ENCODE results near the gene SKP2.
"Not testable (repeated sequence)": the region's sequence is repeated elsewhere in the genome, so short reads cannot be mapped to it uniquely, and the experiment has no call there.

Gene SKP2

GRCh38 chr5:36158144-36158543, 6.2 kb downstream of the SKP2 start:
- DNase-seq: no peak

GRCh38 chr5:36160617-36161016, 8.7 kb downstream of the SKP2 start:
- DNase-seq: no peak

GRCh38 chr5:36161361-36161760, 9.4 kb downstream of the SKP2 start:
- no peak for DNase-seq

GRCh38 chr5:36162810-36163486, 11.0 kb downstream of the SKP2 start:
- DNase-seq: no peak

DNA sequence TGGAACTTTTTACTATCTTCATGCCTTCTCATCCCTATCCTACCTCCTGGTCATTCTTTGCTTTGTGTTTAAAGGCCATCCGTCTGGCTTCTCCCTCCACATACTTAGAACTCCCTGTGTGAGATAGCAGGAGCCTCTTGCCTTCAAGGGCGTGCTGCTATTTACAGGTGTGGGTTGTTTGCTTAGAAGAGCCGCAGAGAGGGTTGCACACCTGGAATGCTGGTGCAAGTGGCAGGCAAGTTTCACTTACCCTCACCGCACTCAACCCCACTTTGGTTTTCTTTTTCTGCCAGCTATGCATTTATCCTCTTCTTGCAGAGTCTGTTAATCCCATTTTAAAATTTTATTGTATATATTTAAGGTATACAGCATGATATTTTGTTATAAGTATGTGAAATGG, 12.6 kb downstream of the SKP2 start:
- no peak for DNase-seq

DNA sequence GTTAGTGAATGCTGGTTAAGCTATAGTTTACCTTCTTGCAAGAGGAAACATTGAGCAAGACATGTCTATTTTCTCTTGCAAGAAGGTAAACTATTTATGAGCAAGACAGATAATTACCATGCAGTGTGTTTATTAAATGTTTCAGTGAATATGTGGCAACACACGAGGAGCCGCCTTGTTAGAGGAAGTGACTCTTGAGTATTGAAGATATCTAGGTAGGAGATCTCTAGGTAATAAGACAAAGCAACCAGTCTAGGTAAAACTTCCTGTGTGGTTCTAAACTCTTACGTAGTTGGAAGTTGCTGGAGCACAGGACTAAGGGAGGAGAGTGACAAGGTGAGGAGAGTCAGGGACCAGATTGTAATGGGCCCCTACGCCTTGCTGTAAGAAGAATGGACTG, 16.8 kb downstream of the SKP2 start:
- no peak for DNase-seq

DNA sequence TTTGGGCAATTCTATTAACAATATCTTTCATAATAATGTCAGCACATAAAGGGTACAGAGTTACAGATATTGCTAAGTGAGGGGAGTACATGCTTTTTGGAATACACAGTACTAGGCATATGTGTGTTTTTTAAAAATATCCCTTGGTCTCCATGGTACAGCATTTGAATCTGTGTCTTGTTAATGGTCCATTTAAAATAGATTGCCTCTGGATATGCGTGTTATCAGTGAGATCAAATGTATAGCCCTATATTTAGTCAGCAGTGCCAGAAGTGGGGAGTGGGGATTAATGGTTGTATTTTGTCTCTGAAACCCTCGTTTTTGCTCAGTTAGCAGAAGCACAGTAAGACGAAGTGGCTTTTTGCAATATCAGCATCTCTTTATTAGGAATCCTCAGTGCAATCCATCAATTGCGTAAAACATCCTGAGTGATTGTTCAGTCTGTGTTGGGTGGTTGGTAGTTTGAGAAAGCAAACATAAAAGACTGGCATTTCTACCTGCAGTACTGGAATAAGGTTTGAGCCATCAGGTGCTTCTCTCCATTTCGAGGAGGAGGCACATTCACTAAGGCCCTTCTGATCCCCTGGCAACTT, 19.0 kb downstream of the SKP2 start:
- DNase-seq: no peak

GRCh38 chr5:36172599-36172998, 20.7 kb downstream of the SKP2 start:
- no peak for DNase-seq

- DNase-seq: no peak
Measured at GRCh38 chr5:36173426-36173825, 21.5 kb downstream of the SKP2 start.

- no peak for DNase-seq
Measured at GRCh38 chr5:36174119-36174518, 22.2 kb downstream of the SKP2 start.

- no peak for DNase-seq
Measured at GRCh38 chr5:36175043-36175442, 23.1 kb downstream of the SKP2 start.

DNA sequence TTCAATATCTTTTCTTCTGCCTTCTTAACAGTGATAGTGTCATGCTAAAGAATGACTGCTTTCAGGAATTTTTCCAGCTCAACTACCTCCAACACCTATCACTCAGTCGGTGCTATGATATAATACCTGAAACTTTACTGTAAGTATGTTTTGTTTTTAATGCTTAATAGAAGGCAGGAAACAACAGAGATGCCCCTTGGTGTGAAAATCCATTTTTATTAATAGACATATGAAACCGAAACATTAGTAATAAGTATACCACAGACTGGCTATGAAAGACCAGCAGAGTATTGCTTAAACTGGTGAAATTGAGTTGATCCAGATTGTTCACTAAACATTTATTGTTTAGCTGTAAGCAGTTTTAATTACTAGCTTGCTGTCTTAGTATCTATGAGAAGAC, 25.2 kb downstream of the SKP2 start:
- DNase-seq: no peak

DNA sequence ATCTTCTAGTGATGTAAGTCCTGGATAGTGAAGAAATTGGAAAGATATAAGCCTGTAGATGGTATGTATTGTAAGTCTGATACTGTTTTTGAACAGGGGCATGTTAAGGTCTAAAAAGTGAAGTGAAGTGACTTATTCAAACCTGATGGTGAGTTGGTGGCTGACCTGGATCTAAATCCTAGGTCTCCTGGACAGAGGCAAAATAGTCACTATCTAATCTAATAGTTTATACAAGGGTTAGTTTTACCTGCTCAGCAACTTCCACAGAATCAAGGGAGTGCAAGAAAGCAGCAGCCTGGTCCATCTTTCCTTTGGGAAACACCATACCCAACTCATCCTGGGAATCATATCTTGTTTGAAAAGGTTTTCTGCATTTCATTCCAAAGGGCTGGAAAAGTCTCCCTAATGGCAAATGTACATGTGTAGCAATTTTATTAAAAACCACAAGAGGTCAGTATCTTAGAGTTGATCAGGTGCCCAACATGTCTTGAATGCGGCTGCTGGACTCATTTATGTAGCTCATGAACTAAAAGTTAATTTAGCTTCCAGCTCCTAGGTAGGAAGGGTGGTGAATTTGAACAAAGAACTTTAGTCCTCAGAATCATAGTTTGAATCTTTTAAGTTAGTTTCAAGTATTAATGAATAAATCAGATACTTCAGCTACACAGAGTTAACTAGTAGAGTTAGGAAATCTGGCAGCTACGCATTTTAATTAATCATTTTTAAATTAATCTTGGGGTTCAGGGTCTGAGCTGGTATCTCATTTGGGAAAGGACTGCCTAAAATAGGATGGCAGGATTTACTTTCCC, 26.0 kb downstream of the SKP2 start:
- DNase-seq: no peak

GRCh38 chr5:36178524-36178890, 26.6 kb downstream of the SKP2 start:
- no peak for DNase-seq

DNA sequence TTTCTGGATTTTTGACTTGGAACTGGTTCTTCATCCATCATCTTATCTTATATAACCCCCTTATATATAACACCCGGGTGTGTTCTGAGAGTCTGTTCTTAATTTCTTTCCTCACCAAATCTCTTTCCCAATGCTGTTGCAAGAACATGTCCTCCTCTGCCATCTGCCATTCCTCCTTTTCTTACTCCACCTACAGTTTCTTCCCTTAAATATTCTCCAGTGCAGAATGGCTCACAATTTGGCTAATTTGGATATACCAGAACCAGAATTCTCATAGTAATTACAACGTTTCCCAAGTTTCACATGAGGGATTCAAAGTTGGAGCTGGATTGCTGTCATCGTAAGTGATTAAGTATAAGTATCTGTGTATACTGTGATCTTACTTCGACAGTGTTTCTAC, 28.0 kb downstream of the SKP2 start:
- DNase-seq: no peak

DNA sequence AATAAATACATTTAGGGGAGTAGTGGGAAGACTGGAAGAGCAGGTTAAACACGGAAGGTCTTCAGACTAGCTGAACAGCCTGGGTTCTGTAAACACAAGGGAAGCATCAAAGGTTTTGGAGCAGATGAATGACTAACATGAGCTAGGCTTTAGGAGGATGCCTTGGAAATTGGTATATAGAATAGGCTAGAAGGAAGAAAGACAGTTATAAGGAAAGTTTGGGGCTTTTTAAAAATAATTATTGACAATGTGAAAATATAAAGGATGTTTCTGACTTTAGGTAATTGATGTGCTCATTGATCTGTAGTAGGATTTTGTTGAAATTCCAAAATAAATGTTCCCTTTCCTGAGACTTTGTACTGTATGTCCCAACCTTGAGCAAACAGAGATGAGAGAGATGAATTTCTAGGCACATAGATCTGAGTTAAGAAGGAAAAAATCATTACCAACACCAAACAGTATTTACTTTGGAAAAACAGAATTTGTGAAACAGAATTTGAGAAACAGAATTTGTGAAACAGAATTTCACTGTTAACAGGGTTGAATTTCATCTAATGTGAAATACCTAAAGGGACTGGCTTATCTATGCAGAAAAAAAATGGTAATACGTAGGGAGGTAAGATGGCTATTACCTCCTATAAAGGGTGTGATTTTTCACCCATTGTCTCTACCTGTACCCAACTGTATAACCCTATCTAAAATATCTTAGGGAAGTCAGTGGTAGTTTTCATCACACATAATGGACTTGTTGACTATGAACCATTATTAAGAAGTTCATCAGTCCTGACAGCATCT, 28.8 kb downstream of the SKP2 start:
- DNase-seq: no peak

DNA sequence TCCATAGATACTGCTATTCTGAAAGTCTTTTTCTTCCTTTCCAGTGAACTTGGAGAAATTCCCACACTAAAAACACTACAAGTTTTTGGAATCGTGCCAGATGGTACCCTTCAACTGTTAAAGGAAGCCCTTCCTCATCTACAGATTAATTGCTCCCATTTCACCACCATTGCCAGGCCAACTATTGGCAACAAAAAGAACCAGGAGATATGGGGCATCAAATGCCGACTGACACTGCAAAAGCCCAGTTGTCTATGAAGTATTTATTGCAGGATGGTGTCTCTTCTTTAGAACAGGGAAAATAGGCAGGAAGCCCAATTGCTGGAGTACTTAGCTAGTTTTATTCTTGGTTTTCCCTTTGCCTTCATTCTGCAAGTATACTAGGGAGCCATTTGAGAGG, 29.9 kb downstream of the SKP2 start:
- DNase-seq: no peak

DNA sequence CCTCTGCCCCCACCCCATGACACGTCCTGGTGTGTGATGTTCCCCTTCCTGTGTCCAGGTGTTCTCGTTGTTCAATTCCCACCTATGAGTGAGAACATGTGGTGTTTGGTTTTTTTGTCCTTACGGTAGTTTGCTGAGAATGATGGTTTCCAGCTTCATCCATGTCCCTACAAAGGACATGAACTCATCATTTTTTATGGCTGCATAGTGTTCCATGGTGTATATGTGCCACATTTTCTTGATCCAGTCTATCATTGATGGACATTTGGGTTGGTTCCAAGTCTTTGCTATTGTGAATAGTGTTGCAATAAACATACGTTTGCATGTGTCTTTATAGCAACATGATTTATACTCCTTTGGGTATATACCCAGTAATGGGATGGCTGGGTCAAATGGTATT, 32.5 kb downstream of the SKP2 start:
- not testable (repeated sequence) for DNase-seq

GRCh38 chr5:36193746-36194145, 41.8 kb downstream of the SKP2 start:
- DNase-seq: no peak

GRCh38 chr5:36198281-36198680, 46.4 kb downstream of the SKP2 start:
- no peak for DNase-seq

- DNase-seq: not testable (repeated sequence)
Measured at GRCh38 chr5:36198783-36199182, 46.9 kb downstream of the SKP2 start.

DNA sequence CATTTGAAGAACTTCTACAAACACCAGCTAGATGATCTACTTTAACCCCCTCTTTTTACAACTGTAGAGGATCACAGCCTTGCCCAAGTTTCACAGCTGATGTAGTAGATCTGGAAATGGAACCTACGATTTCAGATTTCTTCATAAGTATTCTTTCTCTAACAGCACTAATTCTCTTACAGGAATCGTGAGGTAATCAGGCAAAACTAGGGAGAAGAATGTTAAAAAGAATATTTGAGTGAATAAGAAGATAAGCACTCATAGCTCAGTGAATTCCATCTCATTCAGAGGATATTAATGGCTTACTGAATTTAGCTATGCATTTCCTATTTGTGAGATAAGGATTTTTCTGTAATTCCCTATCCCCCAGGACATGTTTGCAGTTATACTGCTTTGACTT, 47.7 kb downstream of the SKP2 start:
- no peak for DNase-seq

DNA sequence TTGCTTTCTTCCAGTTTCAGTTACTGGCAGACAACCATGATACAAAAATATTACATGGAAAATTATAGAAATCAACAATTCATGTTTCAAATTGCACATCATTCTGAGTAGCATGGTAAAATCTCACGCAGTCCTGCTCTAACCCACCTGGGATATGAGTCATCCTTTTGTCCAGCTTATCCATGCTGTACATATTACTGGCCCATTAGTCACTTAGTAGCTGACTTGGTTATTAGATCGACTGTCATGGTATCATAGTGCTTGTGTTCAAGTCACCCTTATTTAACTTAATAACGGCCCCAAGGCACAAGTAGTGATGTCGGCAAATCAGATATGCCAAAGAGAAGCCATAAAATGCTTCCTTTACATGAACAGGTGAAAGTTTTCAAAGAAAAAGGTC, 48.6 kb downstream of the SKP2 start:
- no peak for DNase-seq
